SKM-1 (cell line): ENCODE results near the gene MEFV.
"Not testable (repeated sequence)": the region's sequence is repeated elsewhere in the genome, so short reads cannot be mapped to it uniquely, and the experiment has no call there.

Experiments
- DNase-seq: peaks from one replicate; lab custom pipeline; 2025; ENCODE audit not compliant: unreplicated experiment; lab: John Stamatoyannopoulos, UW

MEFV gene

DNA sequence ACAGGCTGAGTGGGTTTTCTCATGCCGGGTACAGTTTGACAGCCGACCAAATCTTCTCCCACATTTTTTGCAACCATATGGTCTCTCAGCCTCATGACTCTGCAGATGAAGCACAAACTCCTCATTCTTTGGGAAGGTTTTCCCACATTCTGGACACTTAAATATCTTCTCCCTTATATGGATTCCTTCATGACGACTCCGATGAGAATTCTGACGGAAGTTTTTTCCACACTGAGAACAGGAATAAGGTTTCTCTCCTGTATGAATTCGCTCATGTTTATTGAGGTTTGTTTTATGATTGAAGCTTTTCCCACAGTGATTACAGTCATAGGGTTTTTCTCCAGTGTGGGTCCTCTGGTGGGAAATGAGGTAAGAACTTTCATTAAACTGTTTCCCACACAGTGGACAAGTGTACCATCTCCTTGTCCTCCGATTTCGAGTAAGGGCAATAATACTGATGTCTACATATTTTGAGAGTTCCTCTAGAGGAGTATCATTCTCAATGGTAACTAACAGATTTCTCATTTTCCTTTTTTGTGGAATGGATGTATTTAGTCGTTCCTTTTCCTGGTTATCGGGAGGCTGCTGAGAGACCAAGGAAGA, 32.4 kb downstream of the MEFV start:
- DNase-seq: no peak

DNA sequence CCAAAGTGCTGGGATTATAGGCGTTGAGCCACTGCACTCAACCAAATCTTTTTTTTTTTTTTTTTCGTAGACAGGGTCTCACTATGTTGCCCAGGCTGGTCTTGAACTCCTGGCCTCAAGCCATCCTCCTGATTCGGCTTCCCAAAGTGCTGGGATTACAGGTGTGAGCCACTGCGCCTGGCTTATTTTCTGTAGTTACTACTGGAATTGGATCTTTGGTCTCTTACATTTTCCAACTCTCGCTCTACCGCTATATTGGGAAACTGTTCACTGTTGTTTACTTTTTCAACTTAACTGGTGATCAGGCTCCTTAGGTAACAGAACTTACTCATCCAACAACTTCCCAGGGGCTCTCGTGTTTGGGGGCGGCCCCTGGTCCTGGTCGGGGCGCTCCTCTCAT, 35.6 kb downstream of the MEFV start:
- DNase-seq: no peak

DNA sequence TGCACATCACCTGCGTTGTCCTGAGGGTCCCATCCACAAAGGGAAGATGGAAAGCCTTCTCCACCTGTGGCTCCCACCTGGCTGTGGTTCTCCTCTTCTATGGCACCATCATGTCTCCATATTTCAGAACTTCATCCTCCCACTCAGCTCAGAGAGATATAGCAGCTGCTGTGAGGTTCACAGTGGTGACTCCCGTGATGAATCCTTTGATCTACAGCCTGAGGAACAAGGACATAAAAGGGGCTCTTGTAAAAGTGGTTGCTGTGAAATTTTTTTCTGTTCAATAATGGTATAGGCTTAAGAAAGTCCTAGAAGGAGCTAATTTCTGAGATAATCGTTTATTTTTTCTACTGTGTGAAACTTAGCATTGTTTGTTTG, 40.2 kb downstream of the MEFV start:
- DNase-seq: no peak

DNA sequence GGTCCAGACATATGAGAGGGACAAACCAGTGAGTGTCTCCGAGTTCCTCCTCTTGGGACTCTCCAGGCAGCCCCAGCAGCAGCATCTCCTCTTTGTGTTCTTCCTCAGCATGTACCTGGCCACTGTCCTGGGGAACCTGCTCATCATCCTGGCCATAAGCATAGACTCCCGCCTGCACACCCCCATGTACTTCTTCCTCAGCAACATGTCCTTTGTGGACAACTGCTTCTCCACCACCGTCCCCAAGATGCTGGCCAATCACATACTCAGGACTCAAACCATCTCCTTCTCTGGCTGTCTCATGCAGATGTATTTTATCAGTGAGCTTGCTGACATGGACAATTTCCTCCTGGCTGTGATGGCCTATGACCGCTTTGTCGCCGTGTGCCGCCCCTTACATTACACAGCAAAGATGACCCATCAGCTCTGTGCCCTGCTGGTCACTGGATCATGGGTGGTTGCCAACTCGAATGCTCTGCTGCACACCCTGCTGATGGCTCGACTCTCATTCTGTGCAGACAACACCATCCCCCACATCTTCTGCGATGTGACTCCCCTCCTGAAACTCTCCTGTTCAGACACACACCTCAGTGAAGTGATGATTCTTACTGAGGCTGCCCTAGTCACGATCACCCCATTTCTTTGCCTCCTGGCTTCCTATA, 40.7 kb downstream of the MEFV start:
- DNase-seq: no peak

DNA sequence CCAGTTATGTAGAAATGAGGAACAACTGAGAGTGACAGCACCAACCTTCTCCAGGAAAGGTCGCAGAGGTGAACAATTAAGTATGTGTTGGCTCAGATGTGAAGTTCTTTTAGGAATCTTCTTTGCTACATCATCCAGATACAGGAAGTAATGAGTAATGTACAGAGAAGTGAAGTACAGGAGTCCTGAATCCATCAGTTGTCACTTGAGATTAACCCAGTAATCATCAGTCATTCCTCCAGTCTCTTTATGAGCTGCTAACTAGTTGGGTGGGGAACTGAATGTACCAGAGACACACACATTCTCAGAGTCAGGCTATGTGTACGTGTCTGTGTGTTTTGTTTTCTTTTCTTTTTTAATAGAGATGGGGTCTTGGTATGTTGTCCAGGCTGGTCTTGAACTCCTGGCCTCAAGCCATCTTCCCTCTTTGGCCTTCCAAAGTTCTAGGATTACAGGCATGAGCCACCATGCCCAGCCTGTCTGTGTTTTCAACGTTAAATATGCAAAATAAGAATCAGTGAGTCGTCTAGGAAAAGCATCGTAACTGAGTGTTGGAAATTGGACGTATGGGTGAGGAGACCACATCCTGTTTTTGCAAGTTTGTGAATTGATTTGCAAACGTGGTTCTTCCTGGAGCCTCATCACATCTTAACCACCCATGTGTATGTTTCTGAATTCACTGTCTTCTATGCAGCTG, 41.4 kb downstream of the MEFV start:
- peak; percentile 18 for DNase-seq

DNA sequence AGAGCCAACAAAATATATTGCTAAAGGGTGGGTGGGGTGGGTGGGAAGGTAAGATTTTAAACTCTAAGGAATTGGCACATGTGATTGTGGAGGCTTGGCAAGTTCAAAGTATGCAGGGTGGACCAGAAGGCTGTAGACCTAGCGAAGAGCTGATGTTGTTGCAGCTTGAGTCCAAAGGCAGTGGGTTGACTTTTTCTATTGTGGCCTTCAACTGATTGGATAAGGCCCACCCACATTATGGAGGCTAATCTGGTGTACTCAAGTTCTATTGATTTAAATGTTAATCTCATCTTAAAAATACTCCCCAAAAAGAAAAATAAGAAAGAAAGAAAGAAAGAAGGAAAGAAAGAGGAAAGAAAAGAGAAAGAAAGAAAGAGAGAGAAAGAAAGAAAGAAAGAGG, 43.9 kb downstream of the MEFV start:
- DNase-seq: no peak

DNA sequence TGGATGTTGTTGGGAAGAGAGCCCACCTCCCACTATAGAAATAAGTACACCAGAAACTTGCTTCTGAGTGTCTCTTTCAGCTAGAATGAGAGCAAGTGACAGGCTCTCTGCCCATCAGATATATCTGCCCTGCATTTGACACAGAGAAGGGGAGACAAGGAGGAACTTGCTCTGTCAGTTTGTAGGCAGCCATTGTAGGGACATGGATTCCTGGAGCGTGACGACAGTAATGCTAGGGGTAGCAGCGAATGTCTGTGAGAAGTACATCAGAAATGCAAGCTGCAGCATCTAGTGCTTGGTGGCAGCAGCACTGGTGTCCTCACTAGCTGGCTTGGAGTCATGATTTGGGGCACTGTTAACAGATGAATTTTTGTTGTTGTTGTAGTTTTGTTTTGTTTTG, 44.4 kb downstream of the MEFV start:
- no peak for DNase-seq

DNA sequence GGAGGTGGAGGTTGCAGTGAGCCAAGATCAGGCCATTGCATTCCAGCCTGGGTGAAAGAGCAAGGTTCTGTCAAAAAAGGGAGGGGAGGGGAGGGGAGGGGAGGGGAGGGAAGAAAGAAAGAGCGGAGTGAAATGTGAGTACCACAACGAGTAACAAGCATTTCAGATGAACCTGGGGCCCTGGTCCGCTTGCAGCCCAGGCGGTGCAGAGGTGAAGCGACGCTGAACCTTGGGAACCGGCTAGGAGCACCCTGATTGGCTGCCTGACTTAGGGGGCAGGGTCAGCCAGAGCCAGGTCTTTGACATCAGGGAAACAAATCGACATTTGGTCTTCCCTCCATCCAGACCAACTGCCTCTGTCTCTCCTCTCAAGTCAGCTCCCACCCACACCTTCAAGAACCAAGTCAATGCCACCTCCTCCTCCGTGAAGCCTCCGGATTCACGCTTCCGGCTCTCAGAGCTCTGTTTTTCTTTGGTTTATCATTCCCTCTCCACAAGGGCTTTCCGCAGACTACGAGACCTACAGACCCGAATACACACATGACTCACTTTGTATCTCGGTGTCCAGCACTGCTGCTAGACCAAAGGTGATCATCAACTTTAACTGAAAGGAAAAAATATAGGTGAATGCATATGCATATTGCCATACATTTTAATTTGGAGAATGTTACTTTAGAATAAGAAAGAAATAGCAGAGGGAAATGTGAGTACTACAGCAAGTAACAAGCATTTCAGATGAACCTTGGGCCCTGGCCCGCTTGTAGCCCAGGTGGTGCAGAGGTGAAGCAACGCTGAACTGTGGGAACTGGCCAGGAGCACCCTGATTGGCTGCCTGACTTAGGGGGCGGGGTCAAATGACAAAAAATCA, 49.1 kb downstream of the MEFV start:
- no peak for DNase-seq

DNA sequence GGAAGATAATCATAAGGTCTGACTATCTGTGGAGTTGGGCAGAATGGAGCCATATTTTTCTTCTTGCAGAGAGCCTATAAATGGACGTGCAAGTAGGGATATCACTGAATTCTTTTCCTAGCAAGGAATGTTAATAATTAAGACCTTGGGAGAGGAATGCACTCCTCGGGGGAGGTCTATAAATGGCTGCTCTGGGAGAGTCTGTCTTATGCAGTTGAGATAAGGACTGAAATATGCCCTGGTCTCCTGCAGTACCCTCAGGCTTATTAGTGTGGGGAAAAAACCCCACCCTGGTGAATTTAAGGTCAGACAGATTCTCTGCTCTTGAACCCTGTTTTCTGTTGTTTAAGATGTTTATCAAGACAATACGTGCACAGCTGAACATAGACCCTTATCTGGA, 50.5 kb downstream of the MEFV start:
- DNase-seq: not testable (repeated sequence)

DNA sequence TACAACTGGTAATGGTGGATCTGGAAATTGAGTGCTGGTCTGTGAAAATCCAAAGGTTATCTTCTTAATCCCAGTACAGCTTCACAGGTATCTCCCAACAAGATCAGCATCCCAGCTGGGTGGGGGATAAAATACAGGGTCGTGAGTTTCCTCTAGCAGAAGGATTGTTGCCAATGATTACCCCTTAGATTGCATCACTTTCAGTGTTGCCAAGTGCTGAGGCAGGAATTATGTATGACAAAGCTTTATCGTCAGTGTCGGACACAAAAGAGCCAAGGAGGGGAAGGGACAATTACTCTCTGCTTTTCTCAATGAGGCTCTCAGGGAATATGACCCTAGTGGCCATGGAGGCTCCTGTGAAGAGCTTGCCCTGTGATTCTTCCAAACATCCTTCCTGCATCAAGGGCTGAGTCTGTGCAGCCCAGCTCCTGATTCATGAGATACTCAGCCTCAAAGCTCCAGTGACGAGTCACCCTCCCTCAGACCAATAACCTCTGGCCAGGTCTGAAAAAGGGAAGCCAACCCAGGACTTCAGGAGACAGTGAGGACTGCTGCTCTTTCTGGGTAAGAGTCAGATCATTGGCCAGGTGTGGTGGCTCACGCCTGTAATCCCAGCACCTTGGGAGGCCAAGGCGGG, 53.4 kb downstream of the MEFV start:
- no peak for DNase-seq

DNA sequence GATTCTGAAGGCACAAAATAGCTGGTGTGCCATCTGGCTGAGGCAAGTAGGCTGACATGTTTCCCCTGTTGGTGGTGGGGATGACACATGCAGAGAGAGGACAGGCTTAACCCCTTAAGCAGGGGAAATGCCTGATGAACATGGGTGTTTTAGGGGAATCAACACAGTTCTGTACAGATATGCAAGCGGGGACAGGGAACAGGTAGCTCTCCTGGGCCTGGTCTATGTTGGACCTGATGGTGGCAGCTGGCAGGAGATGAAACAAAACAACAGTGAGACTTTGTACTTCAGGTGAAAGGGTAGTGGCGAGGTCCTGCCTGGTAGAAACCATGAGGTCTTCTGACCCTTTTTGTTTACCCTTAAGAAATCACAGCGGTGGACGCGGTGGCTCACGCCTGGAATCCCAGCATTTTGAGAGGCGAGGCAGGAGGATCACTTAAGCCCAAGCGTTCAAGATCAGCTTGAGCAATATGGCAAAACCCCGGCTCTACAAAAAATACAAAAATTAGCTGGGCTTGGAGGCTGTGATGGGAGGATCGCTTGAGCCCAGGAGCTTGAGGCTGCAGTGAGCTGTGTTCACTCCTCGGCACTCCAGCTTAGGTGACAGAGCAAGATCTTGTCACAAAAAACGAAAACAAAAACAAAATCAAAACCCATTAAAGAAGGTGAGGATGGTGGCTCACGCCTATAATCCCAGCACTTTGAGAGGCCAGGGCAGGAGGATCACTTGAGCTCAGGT, 57.9 kb downstream of the MEFV start:
- DNase-seq: no peak

DNA sequence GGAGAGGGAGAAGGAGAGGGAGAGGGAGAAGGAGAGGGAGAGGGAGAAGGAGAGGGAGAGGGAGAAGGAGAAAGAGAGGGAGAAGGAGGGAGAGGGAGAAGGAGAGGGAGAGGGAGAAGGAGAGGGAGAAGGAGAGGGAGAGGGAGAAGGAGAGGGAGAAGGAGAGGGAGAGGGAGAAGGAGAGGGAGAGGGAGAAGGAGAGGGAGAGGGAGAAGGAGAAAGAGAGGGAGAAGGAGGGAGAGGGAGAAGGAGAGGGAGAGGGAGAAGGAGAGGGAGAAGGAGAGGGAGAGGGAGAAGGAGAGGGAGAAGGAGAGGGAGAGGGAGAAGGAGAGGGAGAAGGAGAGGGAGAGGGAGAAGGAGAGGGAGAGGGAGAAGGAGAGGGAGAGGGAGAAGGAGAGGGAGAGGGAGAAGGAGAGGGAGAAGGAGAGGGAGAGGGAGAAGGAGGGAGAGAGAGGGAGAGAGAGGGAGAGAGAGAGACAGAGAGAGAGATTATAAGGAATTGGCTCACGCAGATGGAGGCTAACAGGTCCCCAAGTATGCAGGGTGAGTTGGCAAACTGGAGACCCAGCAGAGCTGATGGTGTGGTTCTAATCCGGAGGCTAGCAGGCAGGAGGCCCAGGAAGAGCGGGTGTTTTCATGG, 58.6 kb downstream of the MEFV start:
- DNase-seq: not testable (repeated sequence)

DNA sequence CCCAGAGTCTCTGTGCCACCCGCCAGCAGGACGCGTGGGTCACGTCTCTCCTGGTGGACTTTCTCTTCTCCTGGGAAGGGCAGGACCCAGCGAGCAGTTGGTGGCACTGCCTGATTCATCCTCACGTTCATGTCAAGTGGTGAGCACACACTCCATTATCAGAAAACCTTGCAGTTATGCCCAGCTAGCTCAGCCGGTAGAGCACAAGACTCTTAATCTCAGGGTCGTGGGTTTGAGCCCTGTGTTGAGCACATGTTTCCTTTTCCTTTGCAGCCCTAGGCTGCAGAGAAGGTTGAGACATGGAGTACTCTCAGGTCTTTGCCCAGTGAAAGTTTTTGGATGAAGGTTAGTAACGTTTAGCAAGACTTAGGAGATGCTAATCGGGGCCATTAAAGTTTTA, 60.5 kb downstream of the MEFV start:
- no peak for DNase-seq

DNA sequence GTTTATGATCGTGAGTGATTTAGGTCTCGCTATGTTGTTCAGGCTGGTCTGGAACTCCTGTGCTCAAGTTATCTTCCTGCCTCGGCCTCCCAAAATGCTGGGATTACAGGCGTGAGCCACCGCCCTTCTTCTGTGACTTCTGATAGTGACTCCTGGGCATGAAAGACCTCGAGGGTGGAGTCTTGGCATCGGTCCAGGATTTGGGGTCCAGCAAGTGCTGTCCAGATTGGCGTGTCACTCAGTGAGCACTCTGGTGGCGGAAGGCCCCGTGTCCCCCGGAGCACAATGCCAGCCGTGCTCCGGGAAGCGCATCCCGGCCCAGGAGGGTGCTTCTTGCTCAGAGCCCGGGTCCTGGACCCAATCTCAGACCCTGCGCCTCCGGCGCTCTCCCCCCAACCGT, 61.6 kb downstream of the MEFV start:
- no peak for DNase-seq

DNA sequence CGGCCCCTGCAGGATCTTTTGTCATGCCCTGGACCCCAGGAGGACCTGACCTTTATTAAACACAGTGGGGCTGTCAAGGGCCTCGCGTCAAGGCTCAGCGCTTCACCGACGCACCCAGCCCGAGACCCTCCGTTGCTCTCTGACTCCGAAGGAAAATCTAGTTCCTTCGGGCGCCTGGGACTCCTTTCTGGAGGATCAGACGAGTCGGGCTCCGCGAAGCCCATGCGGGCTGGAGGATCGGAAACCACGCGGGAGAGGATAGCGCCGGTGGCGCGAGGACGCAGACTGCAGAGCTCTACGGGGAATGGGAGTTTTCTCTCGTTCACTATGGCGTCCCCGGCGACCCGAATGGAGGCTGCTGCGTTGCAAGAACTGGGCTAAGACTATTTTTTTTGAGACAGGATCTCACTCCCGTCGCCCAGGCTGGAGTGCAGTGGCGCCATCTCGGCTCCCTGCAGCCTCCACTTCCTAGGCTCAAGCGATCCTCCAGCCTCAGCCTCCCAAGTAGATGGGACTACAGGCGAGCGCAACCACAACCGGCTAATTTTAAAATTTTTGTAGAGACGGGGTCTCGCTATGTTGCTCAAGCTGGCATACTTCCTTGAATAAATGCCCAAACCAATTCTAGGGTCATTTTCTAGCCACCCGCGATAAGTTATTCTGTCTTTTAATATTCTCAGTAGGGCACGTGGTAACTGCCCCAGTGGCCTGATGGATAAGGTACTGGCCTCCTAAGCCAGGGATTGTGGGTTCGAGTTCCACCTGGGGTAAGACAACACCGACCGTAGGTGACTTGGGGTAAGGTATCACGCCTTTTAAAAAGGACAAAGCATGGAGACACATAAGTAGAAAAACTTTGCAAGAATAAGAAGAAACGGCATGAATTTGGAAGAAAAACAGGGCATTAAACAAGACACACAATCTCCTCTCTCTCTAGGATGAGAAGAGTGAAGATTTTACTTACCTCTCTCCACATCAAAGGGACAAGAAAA, 62.9 kb downstream of the MEFV start:
- DNase-seq: no peak

DNA sequence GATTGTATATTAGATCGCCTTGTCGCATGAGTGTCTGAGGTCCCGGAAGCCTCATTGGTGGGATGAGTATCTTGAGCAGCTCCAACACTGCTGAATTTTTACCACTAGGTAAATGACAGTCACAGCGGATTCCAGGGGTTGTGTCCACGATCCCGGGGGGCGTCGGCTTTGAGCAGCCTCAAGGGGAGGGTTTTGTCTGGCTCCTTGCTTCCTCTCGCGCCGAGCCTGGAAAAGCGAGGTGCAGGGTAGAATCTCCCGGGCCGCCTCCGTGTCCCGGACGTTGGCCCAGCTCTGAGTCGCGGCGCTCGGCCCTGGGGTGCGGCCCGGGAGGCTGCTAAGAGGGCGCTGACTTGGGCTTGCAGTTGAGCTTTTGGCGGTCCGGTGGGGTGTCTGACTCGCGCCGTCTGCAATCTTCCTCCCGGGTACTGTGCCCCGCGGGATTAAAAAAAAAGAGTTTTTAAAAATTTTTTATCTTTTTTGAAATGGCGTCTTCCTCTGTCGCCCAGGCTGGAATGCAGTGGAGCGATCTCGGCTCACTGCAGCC, 63.9 kb downstream of the MEFV start:
- DNase-seq: no peak
